ENCODE data around the gene RSPH10B. TPM values are rescaled to one million over a fixed set of nuclear protein-coding genes. Genes with fewer than 3 reads are reported as not detected.
"Not testable (repeated sequence)": the region's sequence is repeated elsewhere in the genome, so short reads cannot be mapped to it uniquely, and the experiment has no call there.

Gene RSPH10B
- total RNA-seq, 1 donor from 2014 or later = 0.23 TPM

DNA sequence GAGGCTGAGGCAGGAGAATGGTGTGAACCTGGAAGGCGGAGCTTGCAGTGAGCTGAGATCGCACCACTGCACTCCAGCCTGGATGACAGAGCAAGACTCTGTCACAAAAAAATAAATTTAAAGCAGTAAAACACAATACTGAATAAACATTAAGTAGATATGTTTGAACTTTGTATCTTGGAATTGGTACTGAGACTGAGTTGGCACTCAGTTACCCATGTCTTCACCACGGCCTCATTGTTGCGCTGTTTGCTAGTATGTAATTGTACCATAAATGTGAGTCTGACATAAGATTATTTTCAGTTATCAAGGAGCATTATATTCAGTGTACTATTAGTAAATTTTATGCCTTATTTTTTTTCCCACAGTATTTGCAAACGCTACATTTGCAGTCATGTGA lies 65.8 kb downstream of the RSPH10B start:
- DNase-seq (ENCODE audit: low read depth); H3K4me3 ChIP-seq (ENCODE audit: low read depth, low read length): not testable (repeated sequence)

DNA sequence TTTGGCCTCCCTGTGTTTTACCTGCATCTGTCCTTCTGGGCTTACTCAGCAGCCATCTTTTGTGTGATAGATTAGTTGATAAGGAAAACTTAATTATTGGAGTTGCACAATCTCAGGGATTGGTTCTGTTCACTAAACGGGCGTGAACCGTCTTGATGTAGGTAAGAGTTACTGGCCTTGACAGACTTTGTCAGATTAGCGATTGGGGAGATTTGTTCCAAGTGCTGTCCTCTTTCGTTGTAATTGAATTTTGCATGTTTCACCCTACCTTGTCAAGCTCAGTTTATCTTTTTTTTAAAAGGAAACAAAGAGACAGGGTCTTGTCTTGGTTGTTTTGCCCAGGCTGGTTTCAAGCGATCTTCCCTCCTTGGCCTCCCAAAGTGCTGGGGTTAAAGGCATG lies 67.5 kb downstream of the RSPH10B start:
- not testable (repeated sequence) for H3K4me3 ChIP-seq (ENCODE audit: low read depth, low read length); DNase-seq (ENCODE audit: low read depth)

DNA sequence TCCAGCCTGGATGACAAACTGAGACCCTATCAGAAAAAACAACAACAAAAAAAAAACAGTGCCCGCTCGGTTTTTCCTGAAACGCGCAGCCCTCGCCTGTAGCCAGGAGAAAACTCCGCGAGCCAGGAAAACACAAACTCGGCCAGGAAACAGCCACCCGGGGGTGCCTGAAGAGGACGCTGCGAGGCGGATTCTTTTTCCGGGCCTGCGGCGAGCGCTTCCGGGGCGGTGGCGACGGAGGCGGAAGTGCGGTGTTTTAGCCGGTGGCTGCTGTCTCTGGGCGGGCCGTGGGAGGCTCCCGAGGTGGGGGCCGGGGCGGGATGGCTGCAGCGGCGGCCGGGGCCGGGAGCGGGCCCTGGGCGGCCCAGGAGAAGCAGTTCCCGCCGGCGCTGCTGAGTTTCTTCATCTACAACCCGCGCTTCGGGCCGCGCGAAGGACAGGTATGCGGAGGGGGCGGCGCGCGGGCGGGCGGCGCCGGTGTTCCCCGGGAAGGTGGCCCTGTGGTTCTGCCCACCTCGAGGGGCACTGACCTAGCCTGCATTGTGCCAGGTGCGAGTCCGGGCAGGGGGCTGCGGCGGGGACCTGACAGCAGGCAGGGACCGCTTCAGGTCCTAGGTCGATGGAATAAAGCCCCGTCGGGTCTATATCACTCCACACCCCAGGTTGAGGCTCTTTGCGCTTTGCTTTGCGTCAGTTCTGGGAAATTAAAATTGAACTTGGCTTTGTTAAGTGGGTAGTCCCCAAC lies 71.8 kb downstream of the RSPH10B start, which contains the start of gene CCZ1:
Gene CCZ1 (plus strand): TSS at position 254 of the 745 bp plus-strand sequence. CDS start 67 bp downstream, at position 321.
- not testable (repeated sequence) for DNase-seq (ENCODE audit: low read depth)
- peak within 1 kb of the TSS; percentile 50 for H3K4me3 ChIP-seq (ENCODE audit: low read depth, low read length)

DNA sequence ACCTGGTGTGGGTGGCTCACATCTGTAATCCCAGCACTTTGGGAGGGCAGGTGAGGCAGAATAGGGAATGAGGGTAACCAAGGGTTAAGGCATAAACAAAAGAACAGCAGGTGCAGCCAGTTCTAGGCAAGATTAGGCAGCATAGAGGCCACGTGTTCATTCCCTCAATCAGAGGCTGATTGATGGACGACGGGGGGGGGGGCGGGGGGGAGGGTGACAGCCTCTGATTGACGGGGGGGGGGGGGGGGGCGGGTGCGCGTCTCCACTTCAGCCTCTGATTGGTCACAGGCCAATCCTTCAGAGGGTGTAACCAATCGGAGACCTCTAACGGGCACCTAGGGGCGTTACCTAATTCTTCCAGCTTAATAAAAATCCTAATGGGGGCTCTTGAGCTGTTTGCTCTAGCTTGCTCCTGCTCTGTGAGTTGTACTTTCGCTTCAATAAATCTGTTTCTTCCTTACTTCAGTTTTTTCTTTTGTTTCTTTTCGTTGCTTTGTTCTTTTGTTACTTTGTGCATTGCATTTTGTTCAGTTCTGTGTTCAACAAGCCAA lies 73.0 kb downstream of the RSPH10B start:
- H3K4me3 ChIP-seq (ENCODE audit: low read depth, low read length); DNase-seq (ENCODE audit: low read depth): not testable (repeated sequence)

DNA sequence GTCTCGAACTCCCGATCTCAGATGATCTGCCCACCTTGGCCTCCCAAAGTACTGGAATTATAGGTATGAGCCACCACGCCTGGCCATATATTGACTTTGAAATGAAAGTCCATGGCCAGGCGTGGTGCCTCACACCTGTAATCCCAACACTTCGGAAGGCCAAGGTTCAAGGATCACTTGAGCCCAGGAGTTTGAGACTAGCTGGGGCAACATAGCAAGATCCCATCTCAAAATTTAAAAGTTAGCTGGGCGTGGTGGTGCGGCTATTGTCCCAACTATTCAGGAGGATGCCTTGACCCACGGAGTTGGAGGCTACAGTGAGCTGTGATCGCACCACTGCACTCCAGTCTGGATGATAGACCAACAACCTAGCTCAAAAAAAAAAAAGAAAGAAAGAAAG lies 78.0 kb downstream of the RSPH10B start:
- DNase-seq (ENCODE audit: low read depth) = no peak
- no peak overlapping the region for H3K4me3 ChIP-seq (ENCODE audit: low read depth, low read length)
- TF ChIP-seq, protein P1, sequence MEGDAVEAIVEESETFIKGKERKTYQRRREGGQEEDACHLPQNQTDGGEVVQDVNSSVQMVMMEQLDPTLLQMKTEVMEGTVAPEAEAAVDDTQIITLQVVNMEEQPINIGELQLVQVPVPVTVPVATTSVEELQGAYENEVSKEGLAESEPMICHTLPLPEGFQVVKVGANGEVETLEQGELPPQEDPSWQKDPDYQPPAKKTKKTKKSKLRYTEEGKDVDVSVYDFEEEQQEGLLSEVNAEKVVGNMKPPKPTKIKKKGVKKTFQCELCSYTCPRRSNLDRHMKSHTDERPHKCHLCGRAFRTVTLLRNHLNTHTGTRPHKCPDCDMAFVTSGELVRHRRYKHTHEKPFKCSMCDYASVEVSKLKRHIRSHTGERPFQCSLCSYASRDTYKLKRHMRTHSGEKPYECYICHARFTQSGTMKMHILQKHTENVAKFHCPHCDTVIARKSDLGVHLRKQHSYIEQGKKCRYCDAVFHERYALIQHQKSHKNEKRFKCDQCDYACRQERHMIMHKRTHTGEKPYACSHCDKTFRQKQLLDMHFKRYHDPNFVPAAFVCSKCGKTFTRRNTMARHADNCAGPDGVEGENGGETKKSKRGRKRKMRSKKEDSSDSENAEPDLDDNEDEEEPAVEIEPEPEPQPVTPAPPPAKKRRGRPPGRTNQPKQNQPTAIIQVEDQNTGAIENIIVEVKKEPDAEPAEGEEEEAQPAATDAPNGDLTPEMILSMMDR (conservative IDR thresholded peaks at IDR 0.05; ENCODE audit: low read depth, low read length) = no peak

DNA sequence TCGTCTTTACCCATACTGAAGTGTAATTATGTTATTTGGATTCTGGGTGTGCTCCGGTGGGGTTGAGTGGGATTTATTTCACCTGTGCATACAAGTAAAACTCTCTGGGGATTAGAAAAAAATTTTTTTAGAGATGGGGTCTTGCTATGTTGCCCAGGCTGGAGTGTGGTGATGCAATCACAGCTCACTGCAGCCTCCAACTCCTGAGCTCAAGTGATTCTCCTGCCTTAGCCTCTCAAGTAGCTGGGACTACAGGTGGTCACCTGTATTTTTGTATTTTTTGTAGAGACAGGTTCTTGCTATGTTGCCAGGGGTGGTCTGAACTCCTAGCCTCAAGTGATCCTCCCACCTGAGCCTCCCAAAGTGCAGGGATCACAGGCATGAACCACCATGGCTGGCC lies 80.2 kb downstream of the RSPH10B start:
- not testable (repeated sequence) for DNase-seq (ENCODE audit: low read depth); H3K4me3 ChIP-seq (ENCODE audit: low read depth, low read length)

DNA sequence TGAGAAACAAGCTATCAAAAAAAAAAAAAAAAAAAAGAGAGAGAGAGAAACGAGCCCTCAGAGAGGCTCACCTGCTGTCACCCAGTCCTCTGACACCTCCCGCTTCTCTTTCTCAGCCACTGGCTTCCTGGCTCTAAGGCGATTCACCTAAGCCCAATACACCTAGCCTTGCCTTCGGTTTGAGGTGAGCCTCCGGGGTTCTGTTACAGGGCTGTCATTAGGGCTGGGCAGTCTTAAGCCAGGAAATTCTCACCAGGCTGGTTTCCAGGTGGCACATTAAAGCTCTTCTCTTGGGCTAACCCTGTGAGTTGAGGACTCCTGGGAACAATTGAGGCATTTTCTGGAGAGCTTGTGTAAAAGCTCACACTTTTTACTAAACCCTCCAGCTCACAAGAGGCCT lies 82.5 kb downstream of the RSPH10B start:
- DNase-seq (ENCODE audit: low read depth); H3K4me3 ChIP-seq (ENCODE audit: low read depth, low read length): not testable (repeated sequence)

DNA sequence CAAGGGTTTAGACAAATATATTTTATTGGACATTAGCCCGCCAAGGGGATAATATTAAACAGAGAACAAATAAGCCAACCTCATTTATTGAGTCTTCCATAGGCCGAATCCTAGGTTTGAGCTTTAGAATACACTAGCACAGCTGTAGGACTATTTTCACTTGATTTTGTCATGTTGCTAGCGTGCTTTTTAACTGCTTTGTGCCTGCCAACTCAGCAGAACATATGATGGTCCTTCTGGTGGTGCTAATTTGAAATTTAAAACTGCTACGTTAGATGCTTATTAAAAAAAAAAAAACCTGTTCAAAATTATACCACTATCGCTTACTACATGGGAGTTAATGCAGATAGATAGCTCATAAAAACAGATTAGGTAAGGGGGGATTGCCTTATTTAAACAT lies 86.1 kb downstream of the RSPH10B start:
- DNase-seq (ENCODE audit: low read depth) = not testable (repeated sequence)

DNA sequence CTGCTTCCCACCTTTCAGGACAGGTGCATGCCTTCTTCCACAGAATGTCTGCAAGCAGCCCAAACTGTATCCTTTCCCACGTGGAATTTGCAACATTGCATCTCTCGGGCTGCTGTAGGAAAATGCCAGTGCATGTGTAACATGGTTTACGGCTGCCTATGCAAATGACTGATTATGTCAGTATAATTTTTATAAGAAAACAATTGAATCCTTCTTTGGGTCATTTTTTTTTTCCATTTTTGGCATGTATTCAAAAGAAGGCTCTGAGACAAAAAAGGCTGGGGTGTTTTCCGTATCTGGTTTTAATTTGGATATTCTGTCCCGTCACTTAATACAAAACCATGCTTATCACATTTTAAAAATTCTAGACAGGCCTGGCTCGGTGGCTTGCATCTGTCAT lies 90.4 kb downstream of the RSPH10B start:
- not testable (repeated sequence) for DNase-seq (ENCODE audit: low read depth); H3K4me3 ChIP-seq (ENCODE audit: low read depth, low read length)

More for the DNA sequence above, 86.1 kb downstream of the RSPH10B start:
- H3K4me3 ChIP-seq (ENCODE audit: low read depth, low read length) = not testable (repeated sequence)

DNA sequence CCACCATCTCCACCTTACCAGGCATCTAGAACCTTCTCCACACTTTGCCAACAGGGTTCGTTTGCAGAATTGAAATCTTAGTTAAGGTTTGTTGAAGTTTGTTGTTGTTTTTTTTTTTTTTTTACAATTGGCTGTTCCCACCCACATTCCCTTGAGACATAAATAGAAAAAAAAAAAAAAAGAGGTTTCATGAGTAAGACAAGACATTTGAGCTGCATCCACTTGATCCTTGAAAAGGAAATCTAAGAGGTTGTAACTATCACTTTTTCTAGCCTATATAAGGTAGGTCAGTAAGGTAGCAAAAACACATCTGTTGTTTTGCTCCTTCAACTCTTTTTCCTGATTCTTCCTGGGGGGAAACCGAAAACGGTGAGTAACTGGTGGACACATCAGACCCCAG lies 90.9 kb downstream of the RSPH10B start:
- H3K4me3 ChIP-seq (ENCODE audit: low read depth, low read length) = not testable (repeated sequence)

More for the DNA sequence above, 90.9 kb downstream of the RSPH10B start:
- not testable (repeated sequence) for DNase-seq (ENCODE audit: low read depth)

Other genes with a start within 250 kb of the RSPH10B start
- 28.1 and 28.3 TPM in 2 replicates for gene RNF216, start 189.0 kb downstream of the RSPH10B start, total RNA-seq
- not detected in 2 replicates for gene OCM, start 89.9 kb downstream of the RSPH10B start, total RNA-seq
- gene CCZ1, start 72.0 kb downstream of the RSPH10B start, total RNA-seq = 29.2 and 57.6 TPM in 2 replicates
- gene PMS2, start 38.4 kb upstream of the RSPH10B start, total RNA-seq = 12.3 and 14.3 TPM in 2 replicates
- gene AIMP2, start 38.6 kb upstream of the RSPH10B start, total RNA-seq = 113 and 128 TPM in 2 replicates
- gene ANKRD61, start 60.7 kb upstream of the RSPH10B start, total RNA-seq = 0.12 TPM in 1 of 2 replicates, not detected in the other
- gene EIF2AK1, start 88.5 kb upstream of the RSPH10B start, total RNA-seq = 140 and 201 TPM in 2 replicates
- gene USP42, start 134.3 kb upstream of the RSPH10B start, total RNA-seq = 3.7 and 6.2 TPM in 2 replicates